Stimulated activated CD4-positive, alpha-beta T cell treated with anti-CD3 and anti-CD28 coated beads, Interleukin-1b, Interleukin-23, amount 100 ng/mL, for 4 hours (primary cell): ENCODE results near the gene PCDHGA10.
A peak's percentile ranks its signal among the peaks of the same experiment; 100 is the strongest.
"Not testable (repeated sequence)": the region's sequence is repeated elsewhere in the genome, so short reads cannot be mapped to it uniquely, and the experiment has no call there.

ENCODE experiments used
- DNase-seq, 2 donors: peaks; one replicate each; pipeline ENCODE4 v3.0.0-alpha.2; 2020; ENCODE audit warnings: low read depth in 2 of 2

PCDHGA10 gene

DNA sequence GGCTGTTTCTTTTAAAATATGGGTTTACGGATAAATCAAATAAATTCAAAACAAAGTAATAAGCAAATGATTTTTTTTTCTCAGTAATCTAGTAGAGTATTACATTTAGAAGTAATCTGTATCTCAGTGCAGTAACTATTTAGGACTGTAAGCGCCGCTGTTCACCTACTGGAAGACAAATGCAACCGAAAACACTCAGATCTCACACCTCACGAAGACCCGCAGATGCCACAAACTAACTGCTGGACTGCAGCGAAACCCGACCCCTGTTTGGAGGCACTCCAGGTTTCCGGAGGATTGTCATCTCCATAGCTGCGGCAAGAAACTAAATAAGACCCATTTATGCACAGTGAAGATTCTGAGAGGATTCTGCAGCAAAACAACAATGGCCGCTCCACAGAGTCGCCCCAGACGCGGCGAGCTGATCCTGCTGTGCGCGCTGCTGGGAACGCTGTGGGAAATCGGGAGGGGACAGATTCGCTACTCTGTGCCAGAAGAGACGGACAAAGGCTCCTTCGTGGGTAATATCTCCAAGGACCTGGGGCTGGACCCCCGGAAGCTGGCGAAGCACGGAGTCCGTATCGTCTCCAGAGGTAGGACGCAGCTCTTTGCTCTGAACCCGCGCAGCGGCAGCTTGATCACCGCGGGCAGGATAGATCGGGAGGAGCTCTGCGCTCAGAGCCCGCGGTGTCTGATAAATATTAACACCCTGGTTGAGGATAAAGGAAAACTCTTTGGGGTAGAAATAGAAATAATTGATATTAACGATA, 20.2 kb upstream of the PCDHGA10 start, which contains the start of gene PCDHGA8:
TSS of gene PCDHGA8 (plus strand) at position 205 of the 770 bp plus-strand sequence. CDS start at position 386, 181 bp downstream.
- DNase-seq, result no peak

DNA sequence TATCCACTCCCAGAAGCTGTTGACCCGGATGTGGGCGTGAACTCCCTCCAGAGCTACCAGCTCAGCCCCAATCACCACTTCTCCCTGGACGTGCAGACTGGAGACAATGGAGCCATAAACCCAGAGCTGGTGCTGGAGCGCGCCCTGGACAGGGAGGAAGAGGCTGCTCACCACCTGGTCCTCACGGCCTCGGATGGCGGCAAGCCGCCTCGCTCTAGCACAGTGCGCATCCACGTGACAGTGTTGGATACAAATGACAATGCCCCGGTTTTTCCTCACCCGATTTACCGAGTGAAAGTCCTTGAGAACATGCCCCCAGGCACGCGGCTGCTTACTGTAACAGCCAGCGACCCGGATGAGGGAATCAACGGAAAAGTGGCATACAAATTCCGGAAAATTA, 19.5 kb upstream of the PCDHGA10 start:
- no peak for DNase-seq

DNA sequence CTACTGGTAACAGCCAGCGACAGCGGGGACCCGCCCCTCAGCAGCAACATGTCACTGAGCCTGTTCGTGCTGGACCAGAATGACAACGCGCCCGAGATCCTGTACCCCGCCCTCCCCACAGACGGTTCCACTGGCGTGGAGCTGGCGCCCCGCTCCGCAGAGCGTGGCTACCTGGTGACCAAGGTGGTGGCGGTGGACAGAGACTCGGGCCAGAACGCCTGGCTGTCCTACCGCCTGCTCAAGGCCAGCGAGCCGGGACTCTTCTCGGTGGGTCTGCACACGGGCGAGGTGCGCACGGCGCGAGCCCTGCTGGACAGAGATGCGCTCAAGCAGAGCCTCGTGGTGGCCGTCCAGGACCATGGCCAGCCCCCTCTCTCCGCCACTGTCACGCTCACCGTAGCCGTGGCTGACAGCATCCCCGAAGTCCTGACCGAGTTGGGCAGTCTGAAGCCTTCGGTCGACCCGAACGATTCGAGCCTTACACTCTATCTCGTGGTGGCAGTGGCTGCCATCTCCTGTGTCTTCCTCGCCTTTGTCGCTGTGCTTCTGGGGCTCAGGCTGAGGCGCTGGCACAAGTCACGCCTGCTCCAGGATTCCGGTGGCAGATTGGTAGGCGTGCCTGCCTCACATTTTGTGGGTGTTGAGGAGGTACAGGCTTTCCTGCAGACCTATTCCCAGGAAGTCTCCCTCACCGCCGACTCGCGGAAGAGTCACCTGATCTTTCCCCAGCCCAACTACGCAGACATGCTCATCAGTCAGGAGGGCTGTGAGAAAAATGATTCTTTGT, 18.2 kb upstream of the PCDHGA10 start:
- DNase-seq, result not testable (repeated sequence)

DNA sequence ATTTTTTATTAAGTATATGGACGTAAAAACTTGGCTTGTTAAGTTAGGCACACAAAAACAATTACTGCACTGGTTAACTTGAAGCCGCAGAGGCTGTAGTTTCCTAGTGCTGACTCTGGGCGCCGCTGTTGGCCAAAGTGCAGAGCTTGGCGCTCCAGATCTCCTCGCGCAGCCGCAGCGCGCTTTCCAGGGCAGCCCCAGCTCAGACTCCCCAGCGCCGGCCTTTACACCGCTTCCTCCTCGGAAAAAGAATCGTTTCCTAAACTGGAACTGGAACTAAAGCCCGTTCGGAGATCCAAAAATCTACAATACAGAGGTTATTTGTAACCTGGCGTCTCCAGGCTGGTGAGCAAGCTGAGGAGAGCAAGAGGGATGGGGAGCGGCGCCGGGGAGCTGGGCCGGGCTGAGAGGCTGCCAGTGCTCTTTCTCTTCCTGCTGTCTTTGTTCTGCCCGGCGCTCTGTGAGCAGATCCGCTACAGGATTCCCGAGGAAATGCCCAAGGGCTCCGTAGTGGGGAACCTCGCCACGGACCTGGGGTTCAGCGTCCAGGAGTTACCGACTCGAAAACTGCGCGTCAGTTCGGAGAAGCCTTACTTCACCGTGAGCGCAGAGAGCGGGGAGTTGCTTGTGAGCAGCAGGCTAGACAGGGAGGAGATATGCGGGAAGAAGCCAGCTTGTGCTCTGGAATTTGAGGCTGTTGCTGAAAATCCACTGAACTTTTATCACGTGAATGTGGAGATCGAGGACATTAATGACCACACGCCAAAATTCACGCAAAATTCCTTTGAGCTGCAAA, 14.8 kb upstream of the PCDHGA10 start, which contains the start of gene PCDHGB5:
TSS of gene PCDHGB5 (plus strand) at position 192 of the 796 bp plus-strand sequence. CDS start at position 373, 181 bp downstream.
- peak in 1 of 2 donors; percentile 24 for DNase-seq

DNA sequence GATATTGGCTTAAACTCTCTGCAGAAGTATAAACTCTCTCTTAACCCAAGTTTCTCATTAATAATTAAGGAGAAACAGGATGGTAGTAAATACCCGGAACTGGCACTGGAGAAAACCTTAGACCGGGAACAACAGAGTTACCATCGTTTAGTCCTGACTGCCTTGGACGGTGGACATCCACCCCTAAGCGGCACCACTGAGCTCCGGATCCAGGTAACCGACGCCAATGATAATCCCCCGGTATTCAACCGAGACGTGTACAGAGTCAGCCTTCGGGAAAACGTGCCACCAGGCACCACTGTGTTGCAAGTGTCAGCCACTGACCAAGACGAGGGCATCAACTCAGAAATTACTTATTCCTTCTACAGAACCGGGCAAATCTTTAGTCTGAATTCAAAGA, 14.2 kb upstream of the PCDHGA10 start:
- no peak for DNase-seq

DNA sequence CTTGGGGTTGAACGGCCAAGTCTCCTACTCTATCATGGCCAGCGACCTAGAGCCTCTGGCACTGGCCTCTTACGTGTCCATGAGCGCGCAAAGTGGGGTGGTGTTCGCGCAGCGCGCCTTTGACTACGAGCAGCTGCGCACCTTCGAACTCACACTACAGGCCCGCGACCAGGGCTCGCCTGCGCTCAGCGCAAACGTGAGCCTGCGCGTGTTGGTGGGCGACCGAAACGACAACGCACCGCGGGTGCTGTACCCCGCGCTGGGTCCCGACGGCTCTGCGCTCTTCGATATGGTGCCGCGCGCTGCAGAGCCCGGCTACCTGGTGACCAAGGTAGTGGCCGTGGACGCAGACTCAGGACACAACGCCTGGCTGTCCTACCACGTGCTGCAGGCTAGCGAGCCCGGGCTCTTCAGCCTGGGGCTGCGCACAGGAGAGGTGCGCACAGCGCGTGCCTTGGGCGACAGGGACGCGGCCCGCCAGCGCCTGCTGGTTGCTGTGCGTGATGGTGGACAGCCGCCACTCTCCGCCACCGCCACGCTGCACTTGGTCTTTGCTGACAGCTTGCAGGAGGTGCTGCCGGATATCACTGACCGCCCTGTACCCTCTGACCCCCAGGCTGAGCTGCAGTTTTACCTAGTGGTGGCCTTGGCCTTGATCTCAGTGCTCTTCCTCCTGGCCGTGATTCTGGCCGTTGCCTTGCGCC, 13.1 kb upstream of the PCDHGA10 start:
- no peak for DNase-seq

DNA sequence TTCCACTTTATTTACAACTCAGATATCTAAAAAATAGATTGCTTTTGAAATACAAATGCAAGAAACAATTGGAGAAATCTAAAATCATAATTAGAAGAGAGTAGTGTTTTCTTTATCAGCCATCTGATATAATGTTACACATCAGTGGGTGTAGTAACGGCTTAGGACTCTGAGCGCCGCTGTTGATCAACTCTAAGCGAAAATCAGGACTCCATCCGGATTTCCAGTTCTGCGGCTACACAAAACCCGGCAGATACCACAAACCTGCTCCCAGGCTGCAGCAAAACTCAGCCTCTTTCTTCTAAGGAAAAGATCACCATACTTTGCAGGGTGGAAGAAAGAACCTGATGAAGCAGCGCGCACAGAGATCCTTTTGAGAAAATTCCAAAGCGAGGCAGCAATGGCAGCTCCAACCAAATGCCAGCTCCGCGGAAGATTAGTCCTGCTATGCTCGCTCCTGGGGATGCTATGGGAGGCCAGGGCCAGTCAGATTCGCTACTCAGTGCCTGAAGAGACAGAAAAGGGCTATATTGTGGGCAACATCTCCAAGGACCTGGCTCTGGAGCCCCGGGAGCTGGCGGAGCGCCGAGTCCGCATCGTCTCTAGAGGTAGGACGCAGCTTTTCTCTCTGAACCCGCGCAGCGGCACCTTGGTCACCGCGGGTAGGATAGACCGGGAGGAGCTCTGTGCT, 10.1 kb upstream of the PCDHGA10 start, which contains the start of gene PCDHGA9:
TSS of gene PCDHGA9 (plus strand) at position 226 of the 691 bp plus-strand sequence. CDS start at position 401, 175 bp downstream.
- no peak for DNase-seq

DNA sequence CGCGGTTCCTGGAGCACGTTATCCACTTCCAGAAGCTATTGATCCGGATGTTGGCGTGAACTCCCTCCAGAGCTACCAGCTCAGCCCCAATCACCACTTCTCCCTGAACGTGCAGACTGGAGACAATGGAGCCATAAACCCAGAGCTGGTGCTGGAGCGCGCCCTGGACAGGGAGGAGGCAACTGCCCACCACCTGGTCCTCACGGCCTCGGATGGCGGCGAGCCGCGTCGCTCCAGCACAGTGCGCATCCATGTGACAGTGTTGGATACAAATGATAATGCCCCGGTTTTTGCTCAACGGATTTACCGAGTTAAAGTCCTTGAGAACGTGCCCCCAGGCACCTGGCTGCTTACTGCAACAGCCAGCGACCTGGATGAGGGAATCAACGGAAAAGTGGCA, 9.4 kb upstream of the PCDHGA10 start:
- no peak for DNase-seq

DNA sequence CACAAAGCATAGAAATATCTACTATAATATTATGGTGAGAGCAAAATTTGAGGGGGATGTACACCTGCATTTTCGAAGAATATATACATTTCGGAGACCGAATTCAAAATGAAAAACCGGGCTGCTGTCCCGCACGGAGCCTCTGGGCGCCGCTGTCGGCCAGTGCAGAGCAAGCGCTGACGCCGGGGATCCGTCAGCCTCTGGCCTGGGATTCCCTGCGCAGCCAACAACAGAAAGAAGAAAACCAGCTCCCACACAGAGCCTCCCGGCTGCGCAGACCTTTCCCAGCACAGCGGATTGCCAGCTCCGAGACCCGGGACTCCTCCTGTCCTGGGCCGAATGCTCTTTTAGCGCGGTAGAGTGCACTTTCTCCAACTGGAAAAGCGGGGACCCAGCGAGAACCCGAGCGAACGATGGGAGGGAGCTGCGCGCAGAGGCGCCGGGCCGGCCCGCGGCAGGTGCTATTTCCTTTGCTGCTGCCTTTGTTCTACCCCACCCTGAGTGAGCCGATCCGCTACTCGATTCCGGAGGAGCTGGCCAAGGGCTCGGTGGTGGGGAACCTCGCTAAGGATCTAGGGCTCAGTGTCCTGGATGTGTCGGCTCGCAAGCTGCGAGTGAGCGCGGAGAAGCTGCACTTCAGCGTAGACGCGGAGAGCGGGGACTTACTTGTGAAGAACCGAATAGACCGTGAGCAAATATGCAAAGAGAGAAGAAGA, 4.8 kb upstream of the PCDHGA10 start, which contains the start of gene PCDHGB6:
TSS of gene PCDHGB6 (plus strand) at position 232 of the 716 bp plus-strand sequence. CDS start at position 414, 182 bp downstream.
- DNase-seq, result peak in 1 of 2 donors; percentile 44

DNA sequence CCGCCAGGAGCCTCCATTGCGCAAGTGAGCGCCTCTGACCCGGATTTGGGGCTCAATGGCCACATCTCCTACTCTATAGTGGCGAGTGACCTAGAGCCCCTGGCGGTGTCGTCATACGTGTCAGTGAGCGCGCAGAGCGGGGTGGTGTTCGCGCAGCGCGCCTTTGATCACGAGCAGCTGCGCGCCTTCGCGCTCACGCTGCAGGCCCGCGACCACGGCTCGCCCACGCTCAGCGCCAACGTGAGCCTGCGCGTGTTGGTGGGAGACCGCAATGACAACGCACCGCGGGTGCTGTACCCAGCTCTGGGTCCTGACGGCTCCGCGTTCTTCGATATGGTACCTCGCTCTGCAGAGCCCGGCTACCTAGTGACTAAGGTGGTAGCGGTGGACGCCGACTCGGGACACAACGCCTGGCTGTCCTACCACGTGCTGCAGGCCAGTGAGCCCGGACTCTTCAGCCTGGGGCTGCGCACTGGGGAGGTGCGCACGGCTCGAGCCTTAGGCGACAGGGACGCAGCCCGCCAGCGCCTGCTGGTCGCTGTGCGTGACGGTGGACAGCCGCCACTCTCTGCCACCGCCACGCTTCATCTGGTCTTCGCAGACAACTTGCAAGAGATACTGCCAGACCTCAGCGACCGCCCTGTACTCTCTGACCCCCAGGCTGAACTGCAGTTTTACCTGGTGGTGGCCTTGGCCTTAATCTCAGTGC, 3.0 kb upstream of the PCDHGA10 start:
- DNase-seq, result no peak

DNA sequence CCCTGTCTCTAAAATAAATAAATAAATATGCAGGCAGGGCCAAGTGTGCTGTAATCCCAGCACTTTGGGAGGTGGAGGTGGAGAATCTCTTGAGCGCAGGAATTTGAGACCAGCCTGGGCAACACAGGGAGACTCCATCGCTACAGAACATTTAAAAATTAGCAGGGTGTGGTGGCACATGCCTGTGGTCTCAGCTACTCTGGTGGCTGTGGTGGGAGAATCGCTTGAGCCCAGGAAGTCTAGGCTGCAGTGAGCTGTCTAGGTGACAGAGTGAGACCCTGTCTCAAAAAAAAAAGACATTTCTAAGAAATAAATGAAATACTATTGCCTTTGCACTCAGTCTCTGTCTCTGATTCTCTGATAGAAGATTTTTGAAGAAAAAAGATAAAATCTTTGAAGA, 1.2 kb upstream of the PCDHGA10 start:
- no peak for DNase-seq

DNA sequence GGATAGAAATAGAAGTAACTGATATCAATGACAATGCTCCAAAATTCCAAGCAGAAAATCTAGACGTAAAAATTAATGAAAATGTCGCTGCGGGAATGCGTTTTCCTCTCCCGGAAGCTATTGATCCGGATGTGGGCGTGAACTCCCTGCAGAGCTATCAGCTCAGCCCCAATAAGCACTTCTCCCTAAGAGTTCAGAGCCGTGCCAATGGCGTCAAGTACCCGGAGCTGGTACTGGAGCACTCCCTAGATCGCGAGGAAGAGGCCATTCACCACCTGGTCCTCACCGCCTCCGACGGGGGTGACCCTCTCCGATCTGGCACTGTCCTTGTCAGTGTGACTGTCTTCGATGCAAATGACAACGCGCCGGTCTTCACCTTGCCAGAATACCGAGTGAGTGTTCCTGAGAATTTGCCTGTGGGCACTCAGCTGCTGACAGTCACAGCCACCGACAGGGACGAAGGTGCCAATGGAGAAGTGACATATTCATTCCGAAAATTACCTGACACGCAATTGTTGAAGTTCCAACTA, 818 bp downstream of the PCDHGA10 start:
- DNase-seq, result no peak

DNA sequence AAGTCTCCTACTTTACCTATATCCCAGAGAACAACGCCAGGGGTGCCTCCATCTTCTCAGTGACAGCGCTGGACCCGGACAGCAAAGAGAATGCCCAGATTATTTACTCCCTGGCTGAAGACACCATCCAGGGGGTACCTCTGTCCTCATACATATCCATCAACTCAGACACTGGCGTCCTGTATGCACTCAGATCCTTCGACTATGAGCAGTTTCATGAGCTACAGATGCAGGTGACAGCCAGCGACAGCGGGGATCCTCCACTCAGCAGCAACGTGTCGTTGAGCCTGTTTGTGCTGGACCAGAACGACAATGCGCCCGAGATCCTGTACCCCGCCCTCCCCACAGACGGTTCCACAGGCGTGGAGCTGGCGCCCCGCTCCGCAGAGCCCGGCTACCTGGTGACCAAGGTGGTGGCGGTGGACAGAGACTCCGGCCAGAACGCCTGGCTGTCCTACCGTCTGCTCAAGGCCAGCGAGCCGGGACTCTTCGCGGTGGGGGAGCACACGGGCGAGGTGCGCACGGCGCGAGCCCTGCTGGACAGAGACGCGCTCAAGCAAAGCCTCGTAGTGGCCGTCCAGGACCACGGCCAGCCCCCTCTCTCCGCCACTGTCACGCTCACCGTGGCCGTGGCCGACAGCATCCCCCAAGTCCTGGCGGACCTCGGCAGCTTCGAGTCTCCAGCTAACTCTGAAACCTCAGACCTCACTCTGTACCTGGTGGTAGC, 1.9 kb downstream of the PCDHGA10 start:
- not testable (repeated sequence) for DNase-seq

DNA sequence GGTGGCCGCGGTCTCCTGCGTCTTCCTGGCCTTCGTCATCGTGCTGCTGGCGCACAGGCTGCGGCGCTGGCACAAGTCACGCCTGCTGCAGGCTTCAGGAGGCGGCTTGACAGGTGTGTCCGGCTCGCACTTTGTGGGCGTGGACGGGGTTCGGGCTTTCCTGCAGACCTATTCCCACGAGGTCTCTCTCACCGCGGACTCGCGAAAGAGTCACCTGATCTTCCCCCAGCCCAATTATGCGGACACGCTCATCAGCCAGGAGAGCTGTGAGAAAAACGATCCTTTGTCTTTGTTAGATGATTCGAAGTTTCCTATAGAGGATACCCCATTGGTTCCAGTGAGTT, 2.5 kb downstream of the PCDHGA10 start:
- DNase-seq, result not testable (repeated sequence)

DNA sequence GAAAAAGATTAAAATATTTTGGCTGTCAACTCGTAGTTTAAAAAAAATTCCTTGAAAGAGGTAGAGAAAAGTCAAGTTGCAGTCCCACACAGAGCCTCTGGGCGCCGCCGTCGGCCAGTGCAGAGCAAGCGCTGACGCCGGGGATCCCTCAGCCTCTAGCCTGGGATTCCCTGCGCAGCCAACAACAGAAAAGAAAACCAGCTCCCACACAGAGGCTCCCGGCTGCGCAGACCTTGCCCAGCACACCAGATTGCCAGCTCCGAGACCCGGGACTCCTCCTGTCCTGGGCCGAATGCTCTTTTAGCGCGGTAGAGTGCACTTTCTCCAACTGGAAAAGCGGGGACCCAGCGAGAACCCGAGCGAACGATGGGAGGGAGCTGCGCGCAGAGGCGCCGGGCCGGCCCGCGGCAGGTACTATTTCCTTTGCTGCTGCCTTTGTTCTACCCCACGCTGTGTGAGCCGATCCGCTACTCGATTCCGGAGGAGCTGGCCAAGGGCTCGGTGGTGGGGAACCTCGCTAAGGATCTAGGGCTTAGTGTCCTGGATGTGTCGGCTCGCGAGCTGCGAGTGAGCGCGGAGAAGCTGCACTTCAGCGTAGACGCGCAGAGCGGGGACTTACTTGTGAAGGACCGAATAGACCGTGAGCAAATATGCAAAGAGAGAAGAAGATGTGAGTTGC, 4.8 kb downstream of the PCDHGA10 start, which contains the start of gene PCDHGB7:
TSS of gene PCDHGB7 (plus strand) at position 184 of the 679 bp plus-strand sequence. CDS start at position 367, 183 bp downstream.
- peak in 1 of 2 donors; percentile 48 for DNase-seq

DNA sequence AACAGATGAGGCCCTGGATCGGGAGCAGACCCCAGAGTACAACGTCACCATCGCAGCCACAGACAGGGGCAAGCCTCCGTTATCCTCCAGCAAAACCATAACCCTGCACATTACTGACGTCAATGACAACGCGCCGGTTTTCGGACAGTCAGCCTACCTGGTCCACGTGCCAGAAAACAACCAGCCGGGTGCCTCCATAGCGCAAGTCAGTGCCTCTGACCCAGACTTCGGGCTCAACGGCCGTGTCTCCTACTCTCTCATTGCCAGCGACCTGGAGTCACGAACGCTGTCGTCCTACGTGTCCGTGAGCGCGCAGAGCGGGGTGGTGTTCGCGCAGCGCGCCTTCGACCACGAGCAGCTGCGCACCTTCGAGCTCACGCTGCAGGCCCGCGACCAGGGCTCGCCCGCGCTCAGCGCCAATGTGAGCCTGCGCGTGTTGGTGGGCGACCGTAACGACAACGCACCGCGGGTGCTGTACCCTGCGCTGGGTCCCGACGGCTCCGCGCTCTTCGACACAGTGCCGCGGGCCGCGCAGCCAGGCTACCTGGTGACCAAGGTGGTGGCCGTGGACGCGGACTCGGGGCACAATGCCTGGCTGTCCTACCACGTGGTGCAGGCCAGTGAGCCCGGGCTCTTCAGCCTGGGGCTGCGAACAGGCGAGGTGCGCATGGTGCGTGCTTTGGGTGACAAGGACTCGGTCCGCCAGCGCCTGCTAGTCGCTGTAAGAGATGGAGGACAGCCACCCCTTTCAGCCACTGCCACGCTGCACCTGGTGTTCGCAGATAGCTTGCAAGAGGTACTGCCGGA, 6.5 kb downstream of the PCDHGA10 start:
- DNase-seq, result no peak
